GM18498 (cell line): ENCODE data around the gene TLNRD1.

Source experiments
- ATAC-seq: cut with Tn5 transposase; IDR thresholded peaks from one replicate; pipeline ENCODE4 v1.9.1; 2021; ENCODE audit warnings: mild to moderate bottlenecking, moderate library complexity; ENCODE audit not compliant: unreplicated experiment

The TLNRD1 gene

DNA sequence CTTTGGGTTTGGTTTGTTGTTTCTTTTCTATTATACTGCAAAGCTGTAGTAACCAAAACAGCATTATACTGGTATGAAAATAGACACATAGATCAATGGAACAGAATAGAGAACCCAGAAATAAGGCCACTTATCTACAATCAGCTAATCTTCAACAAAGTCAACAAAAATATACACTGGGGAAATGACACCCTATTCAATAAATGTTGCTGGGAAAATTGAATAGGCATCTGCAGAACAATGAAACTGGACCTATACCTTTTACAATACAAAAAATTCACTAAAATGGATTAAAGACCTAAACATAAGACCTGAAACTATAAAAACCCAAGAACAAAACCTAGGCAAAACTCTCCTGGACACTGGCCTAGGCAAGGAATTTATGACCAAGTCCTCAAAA lies 52.9 kb downstream of the TLNRD1 start:
- ATAC-seq, result no peak

DNA sequence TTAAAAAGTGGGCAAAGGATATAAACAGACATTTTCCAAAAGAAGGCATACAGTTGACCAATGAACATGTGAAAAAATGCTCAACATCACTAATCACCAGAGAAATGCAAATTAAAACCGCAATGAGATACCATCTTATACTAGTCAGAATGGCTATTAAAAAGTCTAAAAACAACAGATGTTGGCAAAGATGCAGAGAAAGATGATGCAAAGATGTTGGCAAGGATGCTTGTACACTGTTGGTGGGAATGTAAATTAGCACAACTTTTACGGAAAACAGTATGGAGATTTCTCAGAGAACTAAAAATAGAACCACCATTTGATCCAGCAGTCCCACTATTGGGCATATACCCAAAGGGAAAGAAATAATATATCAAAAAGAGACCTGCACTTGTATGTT lies 53.5 kb downstream of the TLNRD1 start:
- no peak for ATAC-seq
